Stimulated activated CD8-positive, alpha-beta memory T cell treated with anti-CD3 and anti-CD28 coated beads, Interleukin-12 subunit alpha, Interleukin-12 subunit beta, amount 100 ng/mL, for 24 hours (primary cell): ENCODE measurements around the gene ARHGAP31.
"Not testable (repeated sequence)": the region's sequence is repeated elsewhere in the genome, so short reads cannot be mapped to it uniquely, and the experiment has no call there.

Source experiments
- DNase-seq: peaks from one replicate; pipeline ENCODE4 v3.0.0-alpha.2; 2020; ENCODE audit errors: extremely low read depth

Gene ARHGAP31

DNA sequence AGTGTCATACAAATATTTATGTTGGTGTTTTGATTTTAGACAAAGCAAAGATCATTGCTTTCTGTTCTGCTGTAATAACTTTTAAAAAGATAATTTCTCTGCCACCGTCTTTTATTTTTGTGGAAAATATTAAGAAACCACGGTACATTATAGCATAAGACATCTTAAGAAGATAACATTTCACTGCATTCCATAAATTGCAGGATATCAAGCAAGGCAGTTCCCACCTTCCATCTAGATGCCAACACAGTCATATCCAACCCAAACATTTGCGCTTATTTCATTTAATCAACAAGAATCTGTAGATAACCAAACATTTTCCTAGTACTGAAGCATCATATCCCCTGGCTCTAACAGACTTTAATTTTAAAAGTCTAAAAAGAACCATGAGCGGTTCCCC lies 25.1 kb downstream of the ARHGAP31 start:
- DNase-seq = no peak

DNA sequence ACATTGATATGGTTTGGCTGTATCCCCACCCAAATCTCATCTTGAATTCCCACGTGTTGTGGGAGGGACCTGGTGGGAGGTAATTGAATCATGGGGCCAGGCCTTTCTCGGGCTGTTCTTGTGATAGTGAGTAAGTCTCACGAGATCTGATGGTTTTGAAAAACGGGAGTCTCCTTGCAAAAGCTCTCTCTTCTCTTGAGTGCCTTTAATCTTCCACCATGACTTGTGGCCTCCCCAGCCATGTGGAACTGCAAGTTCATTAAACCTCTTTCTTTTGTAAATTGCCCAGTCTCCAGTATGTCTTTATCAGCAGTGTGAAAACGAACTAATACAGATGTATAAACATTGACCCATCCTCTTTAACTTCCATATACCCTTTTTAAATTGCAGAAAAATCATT lies 26.6 kb downstream of the ARHGAP31 start:
- not testable (repeated sequence) for DNase-seq

- no peak for DNase-seq
These were observed 28.0 kb downstream of the ARHGAP31 start for GRCh38 chr3:119322021-119322834.

- DNase-seq = peak; percentile 82
These were observed 28.9 kb downstream of the ARHGAP31 start for GRCh38 chr3:119322835-119323722.

GRCh38 chr3:119323723-119324085 lies 29.5 kb downstream of the ARHGAP31 start:
- no peak for DNase-seq

- DNase-seq = no peak
These were observed 30.7 kb downstream of the ARHGAP31 start for GRCh38 chr3:119324899-119325298.

DNA sequence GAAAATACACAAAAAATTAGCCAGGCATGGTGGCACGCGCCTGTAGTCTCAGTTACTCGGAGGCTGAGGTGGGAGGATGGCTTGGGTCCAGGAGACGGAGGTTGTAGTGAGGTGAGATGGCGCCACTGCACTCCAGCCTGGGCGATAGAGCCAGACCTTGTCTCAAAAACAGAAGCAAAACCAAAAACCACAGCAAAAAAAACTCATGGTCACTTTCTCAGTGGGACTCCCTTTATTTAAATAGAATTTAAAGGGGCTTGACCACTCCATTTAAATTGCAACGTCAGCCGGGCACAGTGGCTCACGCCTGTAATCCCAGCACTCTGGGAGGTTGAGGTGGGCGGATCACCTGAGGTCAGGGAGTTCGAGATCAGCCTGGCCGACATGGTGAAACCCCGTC lies 32.8 kb downstream of the ARHGAP31 start:
- no peak for DNase-seq

DNA sequence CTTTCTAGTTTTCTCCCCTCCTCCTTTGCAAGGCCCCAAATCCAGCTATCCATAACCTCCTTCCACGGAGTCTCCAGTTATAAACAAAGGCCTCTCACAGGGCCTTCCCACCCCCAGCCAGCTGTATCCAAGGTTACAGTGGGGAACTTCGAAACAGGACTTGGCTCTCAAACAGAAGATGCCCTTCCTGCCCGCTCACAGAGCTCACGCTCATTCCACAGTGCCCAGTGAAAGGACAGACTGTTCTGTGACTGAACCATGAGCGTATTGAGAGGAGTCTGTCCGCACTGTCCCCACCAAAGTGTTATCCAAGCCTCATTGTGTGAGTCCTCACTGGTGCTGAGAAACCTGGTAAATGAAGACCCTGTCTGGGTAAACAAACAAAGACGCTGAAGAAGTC lies 35.4 kb downstream of the ARHGAP31 start:
- no peak for DNase-seq

- DNase-seq = no peak
These were observed 36.0 kb downstream of the ARHGAP31 start for GRCh38 chr3:119330181-119330580.

DNA sequence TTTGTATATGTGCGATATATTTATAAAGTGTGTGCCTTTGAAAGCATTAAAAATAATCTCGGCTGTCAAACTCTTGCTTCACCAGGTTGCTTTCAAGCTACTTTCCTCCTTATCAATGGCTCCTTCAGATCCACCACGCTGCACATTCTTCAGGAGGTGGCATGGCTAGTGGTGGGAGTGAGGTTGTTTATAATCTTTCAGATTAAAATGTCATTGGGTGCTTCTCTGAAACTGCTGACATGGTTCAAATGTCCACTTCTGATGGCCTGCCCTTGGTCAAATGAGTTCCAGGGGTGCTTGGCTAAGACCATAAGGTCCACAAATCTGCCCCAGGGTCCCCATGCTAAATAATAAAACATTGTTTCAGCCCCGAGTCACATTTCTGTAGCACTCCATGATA lies 36.7 kb downstream of the ARHGAP31 start:
- DNase-seq = no peak

DNA sequence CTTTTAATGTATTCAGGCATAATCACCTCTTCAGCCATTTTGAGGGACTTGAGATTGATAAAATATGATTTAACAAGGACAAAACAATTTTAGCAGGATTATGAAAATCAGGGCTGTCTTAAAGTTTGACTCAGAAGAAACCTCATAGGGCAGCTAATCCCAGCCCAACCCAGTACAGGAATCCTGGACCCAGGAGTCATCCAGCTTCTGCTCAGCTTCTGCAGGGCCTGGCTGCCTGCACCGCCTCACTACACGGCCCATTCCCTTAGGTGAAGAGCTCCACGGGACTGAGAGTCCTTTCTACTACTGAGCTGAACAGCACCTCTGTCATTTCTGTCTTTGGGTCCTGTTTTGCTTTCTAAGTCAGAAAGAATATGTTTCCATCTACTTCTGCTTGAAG lies 37.5 kb downstream of the ARHGAP31 start:
- DNase-seq = no peak

DNA sequence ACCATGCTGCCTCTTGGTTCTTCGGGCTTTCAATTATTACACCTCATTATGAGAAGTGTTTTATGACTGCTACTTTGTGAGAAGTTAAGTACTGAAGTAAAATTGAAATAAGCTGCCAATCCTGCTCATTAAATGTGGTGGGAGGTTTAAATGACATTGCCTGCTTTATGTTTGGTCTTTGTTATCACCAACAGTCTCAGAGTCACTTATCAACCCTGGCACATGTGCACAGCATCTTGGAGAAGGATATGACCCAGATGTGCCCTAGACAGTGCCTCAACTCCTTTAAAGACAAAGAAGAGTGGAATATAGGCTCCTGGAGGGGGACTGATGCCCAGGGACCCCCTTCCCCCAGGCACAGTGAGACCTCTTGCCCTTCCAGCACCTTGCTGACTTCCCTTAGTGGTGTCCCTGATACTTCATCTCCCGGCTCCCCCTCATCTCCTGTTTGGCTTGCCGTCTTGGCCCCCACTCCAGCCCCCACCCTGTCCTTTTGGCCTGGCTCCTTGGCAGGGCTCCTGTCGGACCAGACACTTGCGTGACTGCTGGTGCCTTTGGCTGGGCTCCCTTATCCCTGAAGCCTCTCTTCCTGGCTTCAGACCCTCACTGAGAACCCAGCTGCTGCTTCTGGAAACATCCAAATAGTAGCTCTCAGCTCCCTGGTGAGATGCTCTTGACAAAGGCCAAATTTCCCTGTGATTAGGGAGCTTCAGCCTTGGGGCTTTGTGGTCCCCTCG lies 39.8 kb downstream of the ARHGAP31 start:
- no peak for DNase-seq

DNA sequence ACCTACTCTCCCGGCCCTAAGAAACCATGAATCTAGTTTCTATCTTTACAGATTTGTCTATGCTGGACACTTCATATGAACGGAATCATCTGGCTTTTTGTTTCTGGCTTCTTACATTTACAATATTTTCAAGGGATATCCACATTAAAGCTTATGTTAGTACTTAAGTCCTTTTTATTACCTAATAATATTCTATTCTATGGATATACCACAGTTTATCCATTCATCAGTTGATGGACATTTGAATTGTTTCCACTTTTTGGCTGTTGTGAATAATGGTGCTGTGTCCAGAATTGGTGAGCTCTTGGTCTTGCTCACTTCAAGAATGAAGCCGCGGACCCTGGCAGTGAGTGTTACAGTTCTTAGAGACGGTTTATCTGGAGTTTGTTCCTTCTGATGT lies 42.6 kb downstream of the ARHGAP31 start:
- no peak for DNase-seq

DNA sequence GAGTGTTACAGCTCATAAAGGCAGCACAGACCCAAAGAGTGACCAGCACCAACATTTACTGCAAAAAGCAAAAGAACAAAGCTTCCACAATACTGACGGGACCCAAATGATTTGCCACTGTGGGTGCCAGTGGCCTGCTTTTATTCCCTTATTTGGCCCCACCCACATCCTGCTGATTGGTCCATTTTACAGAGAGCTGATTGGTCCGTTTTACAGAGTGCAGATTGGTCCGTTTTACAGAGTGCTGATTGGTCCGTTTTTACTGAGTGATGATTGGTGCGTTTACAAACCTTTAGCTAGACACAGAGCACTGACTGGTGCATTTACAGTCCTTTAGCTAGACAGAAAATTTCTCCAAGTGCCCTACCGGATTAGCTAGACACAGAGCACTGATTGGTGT lies 43.2 kb downstream of the ARHGAP31 start:
- DNase-seq = not testable (repeated sequence)

DNA sequence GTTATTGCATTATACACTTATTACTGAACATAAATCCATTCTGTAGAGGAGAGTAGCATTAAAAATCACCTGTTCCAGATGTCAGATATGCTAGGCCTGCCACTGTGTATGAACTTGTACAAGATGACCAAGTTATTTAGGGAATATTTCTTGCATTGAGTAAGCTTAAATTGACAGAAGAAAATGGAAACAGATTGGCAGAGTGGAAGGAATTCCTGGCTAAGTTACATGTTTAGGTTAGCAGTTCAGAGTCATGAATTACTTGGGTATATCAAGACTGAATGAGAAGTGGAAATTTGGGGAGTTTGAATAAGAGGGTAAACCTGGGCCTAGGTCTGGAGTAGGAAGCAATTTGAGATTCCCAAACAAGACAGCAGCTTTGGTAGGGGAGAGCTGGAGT lies 44.6 kb downstream of the ARHGAP31 start:
- no peak for DNase-seq

GRCh38 chr3:119340014-119340413 lies 45.8 kb downstream of the ARHGAP31 start:
- no peak for DNase-seq

DNA sequence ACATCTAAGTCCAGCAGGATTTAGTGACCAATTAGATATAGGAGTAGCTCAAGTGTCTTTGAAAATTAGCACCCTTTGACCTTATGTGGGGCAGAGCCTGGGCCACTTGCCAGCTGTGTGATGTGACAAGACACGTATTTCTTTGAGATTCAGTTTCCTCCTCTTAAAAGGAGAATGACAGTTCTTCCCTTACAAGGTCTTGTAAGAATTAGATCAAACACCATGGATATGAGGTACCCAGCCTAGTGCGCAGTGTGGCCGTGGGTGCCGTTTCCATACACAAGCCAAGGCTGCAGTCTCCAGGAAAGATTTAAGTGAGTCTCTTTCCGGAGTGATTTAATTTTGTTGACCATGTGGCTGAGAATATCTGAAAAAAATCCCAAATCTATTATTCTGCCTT lies 46.3 kb downstream of the ARHGAP31 start:
- DNase-seq = no peak

GRCh38 chr3:119342176-119342575 lies 48.0 kb downstream of the ARHGAP31 start:
- no peak for DNase-seq

GRCh38 chr3:119343719-119344118 lies 49.5 kb downstream of the ARHGAP31 start:
- DNase-seq = no peak

DNA sequence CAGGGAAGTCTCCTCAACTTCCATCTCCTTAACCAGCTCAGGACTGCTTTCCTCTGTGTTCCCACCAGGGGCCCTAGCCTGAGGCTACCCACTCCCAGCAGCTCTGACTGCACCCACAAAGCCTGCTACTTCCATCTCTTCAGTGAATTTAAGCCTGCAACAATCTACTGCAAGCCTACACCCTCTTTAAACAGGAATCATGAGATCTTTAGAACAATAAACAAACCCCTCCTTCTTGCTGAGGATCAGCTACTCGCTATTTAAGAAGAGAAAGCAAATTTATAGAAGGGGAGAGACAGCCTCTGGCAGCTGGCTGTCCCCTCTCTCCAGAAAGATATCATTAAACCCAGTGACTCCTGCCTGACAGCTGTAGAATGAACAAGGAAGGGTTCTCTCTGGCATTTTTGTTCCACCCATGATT lies 51.9 kb downstream of the ARHGAP31 start:
- no peak for DNase-seq

- no peak for DNase-seq
These were observed 52.9 kb downstream of the ARHGAP31 start for GRCh38 chr3:119347036-119347435.

DNA sequence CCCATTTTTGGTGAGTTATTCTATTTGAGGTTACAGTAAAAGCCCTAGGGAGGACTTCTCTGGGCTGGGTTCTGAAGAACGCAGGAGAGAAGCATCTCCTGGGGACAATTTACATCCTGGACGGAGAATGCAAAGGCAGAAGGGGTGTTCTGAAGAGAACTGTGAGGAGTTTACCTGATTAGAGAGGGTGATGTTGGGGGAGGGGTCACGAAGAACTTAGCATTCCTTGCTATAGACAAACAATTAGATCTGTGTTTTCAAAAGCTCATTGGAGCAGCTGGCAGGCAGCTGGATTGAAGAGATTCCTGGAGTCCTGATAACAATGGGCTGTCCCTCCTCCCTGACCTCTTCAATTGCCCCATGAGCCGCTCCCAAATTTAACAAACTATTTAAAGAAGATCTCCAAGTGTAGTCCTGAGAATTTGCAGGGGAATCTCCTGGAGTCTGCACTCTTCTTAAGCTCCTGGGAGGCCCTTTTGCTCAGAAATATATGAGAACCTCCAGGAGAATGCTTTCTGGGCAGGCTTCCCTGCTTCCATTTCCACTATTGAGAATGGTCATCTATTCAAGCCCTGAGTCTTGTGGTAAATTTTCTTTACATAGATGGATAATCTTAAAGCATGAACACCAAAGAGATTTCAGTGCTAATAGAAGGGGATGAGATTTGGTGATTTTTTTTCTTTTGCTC lies 55.3 kb downstream of the ARHGAP31 start:
- DNase-seq = no peak
